ENCODE results near the gene PLEKHM3. TPM values are rescaled to one million over a fixed set of nuclear protein-coding genes. Genes with fewer than 3 reads are reported as not detected.
A peak's percentile ranks its signal among the peaks of the same experiment; 100 is the strongest.
"Not testable (repeated sequence)": the region's sequence is repeated elsewhere in the genome, so short reads cannot be mapped to it uniquely, and the experiment has no call there.

The PLEKHM3 gene
- total and polyA plus RNA-seq, 2 of the 13 experiments (the other 11 are each of a cell fraction or from before 2014, with no cell fraction given): 4.5 to 4.7 TPM

DNA sequence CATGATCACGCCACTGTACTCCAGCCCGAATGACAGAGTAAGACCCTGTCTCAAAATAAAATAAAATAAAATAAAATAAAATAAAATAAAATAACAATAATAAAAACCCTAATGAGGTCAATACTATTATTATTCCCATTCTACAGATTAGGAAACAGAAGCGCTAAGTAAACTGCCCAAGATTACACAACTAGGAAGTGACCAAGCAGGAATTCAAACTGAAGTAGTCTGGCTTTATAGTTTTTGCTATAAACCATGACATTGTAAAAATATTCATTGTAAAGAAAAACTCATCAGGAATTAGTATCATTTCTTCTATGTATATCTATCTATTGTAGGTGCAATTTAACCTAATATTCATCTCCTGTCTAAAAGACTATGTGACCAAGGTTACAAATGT lies 1.2 kb downstream of the PLEKHM3 start:
- no TSS peak for BruUV-seq (replicated peaks)
- Histone ChIP-seq H3K27me3 (ENCODE audit: control insufficient read depth in 1 of 2, insufficient read depth in 2 of 2, low read length in 2 of 2) (no peaks in the 10 kb centered on the region; a peak in 1 of 5 replicates), H3K4me2 (ENCODE audit: low read depth, low read length) (peak overlapping the region; percentile 87), H3K79me2 (ENCODE audit: insufficient read depth, low read length) (peaks cover 6% of the 10 kb centered on the region), H2AFZ (ENCODE audit: low read length) (no peak overlapping the region), H3K4me3 (replicated peaks in 1 of 3; ENCODE audit: insufficient read depth in 1 of 3, low read depth in 2 of 3, low read length in 3 of 3) (peak overlapping the region in 1 of 3 experiments; percentile 93; a peak in 1 of 6 replicates), H3K9ac (ENCODE audit: insufficient read depth, low read depth, low read length) (0 out of 2 replicates have a peak overlapping the region, but pooled peaks have one; percentile 79), H3K27ac (ENCODE audit: extremely low read length, insufficient read depth, low read length) (no peak overlapping the region), H4K20me1 (ENCODE audit: insufficient read depth, low read length) (no peaks in the 10 kb centered on the region), H3K4me1 (ENCODE audit: insufficient read depth, low read length) (peaks cover 13% of the 10 kb centered on the region), H3K36me3 (replicated peaks in 1 of 2; ENCODE audit: control insufficient read depth in 1 of 2, insufficient read depth in 2 of 2, low read length in 2 of 2) (0 out of 5 replicates have a peak, but pooled peaks cover 0 to 3% of the 10 kb centered on the region in 2 experiments), H3K9me3 (ENCODE audit: low read length) (no peaks in the 10 kb centered on the region)
- in situ Hi-C loops (cut with HindIII; ENCODE audit: extremely low pct_ligation_motif_present, low pct_unique_long_range_greater_than_20kb) (no loop called here), intact Hi-C loops (cut with micrococcal nuclease; ENCODE audit: unreplicated experiment) (no loop called here)
- no peak for DNase-seq (ENCODE audit: low spot score)
- WGBS (ENCODE audit: low lambda C conversion rate): 97% methylated on average over 3 of the region's 3 CpGs
- 0 out of 2 replicates have a peak, but pooled peaks have one; percentile 19 for TF ChIP-seq ZNF629 (CRISPR knock-in tag; conservative IDR thresholded peaks at IDR 0.05)
- no peak for TF ChIP-seq TSC22D2 (CRISPR knock-in tag; IDR thresholded peaks at IDR 0.05; ENCODE audit: borderline replicate concordance)
- POLR2A ChIA-PET: interaction anchor here (1.1 to 2.4 kb wide), 5 partner anchors 10 to 275 kb away, joined by 3 to 16 read pairs (median 10); no protein-coding TSS in a partner anchor
- ATAC-seq: no peak
- no peak for FAIRE-seq
- CTCF ChIA-PET (ENCODE audit: low intra/inter-chr PET ratio, low total read pairs): no interaction called here

DNA sequence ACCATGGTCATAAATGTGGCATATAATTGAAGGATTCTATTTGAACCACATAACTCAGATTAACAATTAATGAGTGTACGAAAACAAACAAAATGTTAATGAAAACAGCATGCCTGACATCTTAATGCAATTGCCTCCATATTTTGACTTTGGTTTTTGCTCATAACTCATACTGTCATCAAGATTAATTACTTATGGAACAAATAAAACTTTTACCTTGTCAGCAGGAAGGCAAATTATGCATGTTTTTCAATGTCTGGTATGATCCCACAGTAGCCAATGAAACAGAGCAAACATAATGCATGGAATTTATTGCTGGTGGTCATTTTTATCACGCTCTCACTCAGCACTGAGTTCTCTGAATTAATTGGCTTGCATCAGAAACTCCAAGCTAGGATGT lies 5.1 kb downstream of the PLEKHM3 start:
- Histone ChIP-seq H3K27ac (ENCODE audit: extremely low read length, insufficient read depth, low read length) (no peak overlapping the region), H3K4me2 (ENCODE audit: low read depth, low read length) (no peak overlapping the region), H2AFZ (ENCODE audit: low read length) (no peak overlapping the region), H3K9me3 (ENCODE audit: low read length) (no peaks in the 10 kb centered on the region), H3K36me3 (replicated peaks in 1 of 2; ENCODE audit: control insufficient read depth in 1 of 2, insufficient read depth in 2 of 2, low read length in 2 of 2) (0 out of 5 replicates have a peak, but pooled peaks cover 0 to 3% of the 10 kb centered on the region in 2 experiments), H3K4me1 (ENCODE audit: insufficient read depth, low read length) (peaks cover 7% of the 10 kb centered on the region), H3K79me2 (ENCODE audit: insufficient read depth, low read length) (peaks cover 6% of the 10 kb centered on the region), H3K4me3 (replicated peaks in 1 of 3; ENCODE audit: insufficient read depth in 1 of 3, low read depth in 2 of 3, low read length in 3 of 3) (no peak overlapping the region), H3K9ac (ENCODE audit: insufficient read depth, low read depth, low read length) (no peak overlapping the region), H4K20me1 (ENCODE audit: insufficient read depth, low read length) (no peaks in the 10 kb centered on the region), H3K27me3 (ENCODE audit: control insufficient read depth in 1 of 2, insufficient read depth in 2 of 2, low read length in 2 of 2) (no peaks in the 10 kb centered on the region; a peak in 1 of 5 replicates)
- WGBS (ENCODE audit: low lambda C conversion rate): 95% methylated on average over 2 of the region's 2 CpGs
- FAIRE-seq (no peak), DNase-seq (ENCODE audit: low spot score) (no peak), ATAC-seq (no peak)
- CTCF ChIA-PET (ENCODE audit: low intra/inter-chr PET ratio, low total read pairs): no interaction called here
- intact Hi-C loops (cut with micrococcal nuclease; ENCODE audit: unreplicated experiment): no loop called here
- 0 out of 4 replicates have a peak, but pooled peaks of 1 of the 2 experiments have one; percentile 17 for TF ChIP-seq MAFK (conservative IDR thresholded peaks at IDR 0.05 in 1 of 2, IDR thresholded peaks at IDR 0.05 in 1 of 2; ENCODE audit: low read length in 2 of 2)
- no peak for TF ChIP-seq TAF15 (IDR thresholded peaks at IDR 0.05; ENCODE audit: low read depth, low read length, poor library complexity, severe bottlenecking)
- in situ Hi-C loops (cut with HindIII; ENCODE audit: extremely low pct_ligation_motif_present, low pct_unique_long_range_greater_than_20kb): no loop called here
- BruUV-seq (replicated peaks): no TSS peak
- POLR2A ChIA-PET: no interaction called here

DNA sequence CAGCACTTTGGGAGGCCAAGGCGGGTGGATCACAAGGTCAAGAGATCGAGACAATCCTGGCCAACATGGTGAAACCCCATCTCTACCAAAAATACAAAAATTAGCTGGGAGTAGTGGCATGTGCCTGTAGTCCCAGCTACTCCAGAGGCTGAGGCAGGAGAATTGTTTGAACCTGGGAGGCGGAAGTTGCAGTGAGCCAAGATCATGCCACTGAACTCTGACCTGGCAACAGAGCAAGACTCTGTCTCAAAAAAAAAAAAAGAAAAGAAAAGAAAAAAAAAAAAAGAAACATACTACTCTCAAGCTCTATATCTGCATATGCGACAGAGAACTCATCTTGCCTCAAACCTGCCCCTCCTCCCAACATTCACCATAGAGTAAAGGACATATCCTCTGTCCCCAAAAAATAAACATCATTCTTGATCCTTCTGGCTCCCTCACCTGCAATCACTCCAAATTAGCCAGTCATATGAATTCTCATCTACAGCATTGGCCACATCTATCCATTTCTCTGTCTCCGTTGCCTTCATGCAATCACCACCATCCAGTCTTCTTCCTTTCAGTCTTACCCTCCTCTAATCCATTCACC lies 7.1 kb downstream of the PLEKHM3 start:
- H3K4me3 ChIP-seq (replicated peaks in 1 of 3; ENCODE audit: insufficient read depth in 1 of 3, low read depth in 2 of 3, low read length in 3 of 3); H3K9me3 ChIP-seq (ENCODE audit: low read length); H3K79me2 ChIP-seq (ENCODE audit: insufficient read depth, low read length); H3K27ac ChIP-seq (ENCODE audit: extremely low read length, insufficient read depth, low read length); intact Hi-C loops (cut with micrococcal nuclease; ENCODE audit: unreplicated experiment); H4K20me1 ChIP-seq (ENCODE audit: insufficient read depth, low read length); CTCF ChIA-PET (ENCODE audit: low intra/inter-chr PET ratio, low total read pairs); H3K9ac ChIP-seq (ENCODE audit: insufficient read depth, low read depth, low read length); BruUV-seq (replicated peaks); H2AFZ ChIP-seq (ENCODE audit: low read length); DNase-seq (ENCODE audit: low spot score); ATAC-seq; H3K4me2 ChIP-seq (ENCODE audit: low read depth, low read length); in situ Hi-C loops (cut with HindIII; ENCODE audit: extremely low pct_ligation_motif_present, low pct_unique_long_range_greater_than_20kb); H3K27me3 ChIP-seq (ENCODE audit: control insufficient read depth in 1 of 2, insufficient read depth in 2 of 2, low read length in 2 of 2); FAIRE-seq; H3K36me3 ChIP-seq (replicated peaks in 1 of 2; ENCODE audit: control insufficient read depth in 1 of 2, insufficient read depth in 2 of 2, low read length in 2 of 2): not testable (repeated sequence)
- POLR2A ChIA-PET: interaction anchor here (0.6 to 0.7 kb wide), 2 partner anchors 79 to 260 kb away, joined by 3 to 4 read pairs; no protein-coding TSS in a partner anchor
- peaks cover 27% of the 10 kb centered on the region for H3K4me1 ChIP-seq (ENCODE audit: insufficient read depth, low read length)
- WGBS (ENCODE audit: low lambda C conversion rate): 90% methylated on average over 5 of the region's 5 CpGs

Measured in HepG2 (cell line).